GM18909 (cell line): ENCODE measurements around the gene CLCN2.

Experiments used
- ATAC-seq: cut with Tn5 transposase; IDR thresholded peaks from one replicate; pipeline ENCODE4 v1.9.1; 2021; ENCODE audit warnings: mild to moderate bottlenecking; ENCODE audit not compliant: unreplicated experiment, poor library complexity

Gene CLCN2

DNA sequence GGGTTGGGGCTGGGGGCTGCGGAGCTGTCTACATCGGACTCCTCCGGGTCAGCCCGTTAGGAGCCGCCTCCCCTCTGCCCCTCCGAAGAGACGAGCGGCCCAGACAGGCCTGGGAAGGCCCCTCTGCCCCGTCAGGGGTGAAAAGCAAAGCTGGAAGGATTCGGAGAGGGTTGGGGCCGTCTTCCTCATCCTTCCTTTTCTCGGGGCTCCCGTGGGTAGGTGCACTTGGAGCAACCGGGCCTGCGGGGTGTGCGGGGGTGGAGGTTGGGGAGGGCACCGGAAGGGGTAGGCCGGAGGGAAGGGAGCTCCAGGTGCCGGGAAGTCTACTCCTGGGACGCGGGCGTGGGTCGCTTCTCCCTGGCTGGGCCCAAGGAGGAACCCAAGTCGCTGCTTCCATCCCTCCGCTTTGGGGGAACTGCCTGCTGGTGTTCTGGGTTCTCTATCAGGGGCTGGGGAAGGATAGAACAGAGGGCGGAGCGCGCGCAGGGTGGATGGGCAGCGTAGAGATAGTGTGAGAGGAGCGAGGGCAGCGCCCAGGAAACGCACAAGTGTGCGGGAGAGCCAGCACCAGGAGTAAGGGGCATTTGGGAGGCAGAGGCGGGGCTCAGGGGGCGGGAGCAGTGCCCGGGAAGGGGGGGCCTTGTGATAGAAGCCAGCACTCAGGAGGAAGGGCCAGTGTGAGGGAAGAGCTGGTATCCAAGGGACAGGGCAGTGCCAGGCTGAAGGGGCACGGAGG, 695 bp upstream of the CLCN2 start:
- ATAC-seq: peak; percentile 1

DNA sequence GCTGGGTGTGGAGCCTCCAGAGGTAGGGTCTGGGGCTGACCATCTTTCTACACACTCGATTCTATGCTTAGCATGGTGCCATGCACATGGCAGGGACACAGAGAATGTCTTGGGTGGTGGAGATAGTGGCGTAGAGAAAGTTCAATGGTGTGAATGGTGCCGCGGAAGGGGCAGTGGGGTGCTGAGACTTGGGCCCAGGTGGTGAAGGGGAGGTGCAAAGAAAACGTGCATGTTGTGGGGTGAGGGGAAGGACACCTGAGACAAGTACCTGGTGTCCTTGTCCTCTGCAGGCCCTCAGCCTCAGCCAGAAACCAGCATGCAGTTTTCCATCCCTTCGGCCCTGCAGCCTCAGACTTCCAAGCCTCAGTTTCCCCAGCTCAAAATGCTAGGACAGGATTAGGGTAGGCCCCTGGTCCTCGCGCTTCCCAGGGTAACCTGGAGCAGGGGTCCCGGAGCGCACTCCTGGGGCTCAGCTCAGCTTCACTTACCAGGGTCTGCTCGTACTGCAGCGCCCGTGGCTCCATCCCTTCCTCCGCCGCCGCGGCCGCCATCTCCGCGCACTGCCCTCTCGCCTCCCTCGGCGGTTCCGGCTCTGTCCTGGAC, 375 bp downstream of the CLCN2 start:
- ATAC-seq: no peak

DNA sequence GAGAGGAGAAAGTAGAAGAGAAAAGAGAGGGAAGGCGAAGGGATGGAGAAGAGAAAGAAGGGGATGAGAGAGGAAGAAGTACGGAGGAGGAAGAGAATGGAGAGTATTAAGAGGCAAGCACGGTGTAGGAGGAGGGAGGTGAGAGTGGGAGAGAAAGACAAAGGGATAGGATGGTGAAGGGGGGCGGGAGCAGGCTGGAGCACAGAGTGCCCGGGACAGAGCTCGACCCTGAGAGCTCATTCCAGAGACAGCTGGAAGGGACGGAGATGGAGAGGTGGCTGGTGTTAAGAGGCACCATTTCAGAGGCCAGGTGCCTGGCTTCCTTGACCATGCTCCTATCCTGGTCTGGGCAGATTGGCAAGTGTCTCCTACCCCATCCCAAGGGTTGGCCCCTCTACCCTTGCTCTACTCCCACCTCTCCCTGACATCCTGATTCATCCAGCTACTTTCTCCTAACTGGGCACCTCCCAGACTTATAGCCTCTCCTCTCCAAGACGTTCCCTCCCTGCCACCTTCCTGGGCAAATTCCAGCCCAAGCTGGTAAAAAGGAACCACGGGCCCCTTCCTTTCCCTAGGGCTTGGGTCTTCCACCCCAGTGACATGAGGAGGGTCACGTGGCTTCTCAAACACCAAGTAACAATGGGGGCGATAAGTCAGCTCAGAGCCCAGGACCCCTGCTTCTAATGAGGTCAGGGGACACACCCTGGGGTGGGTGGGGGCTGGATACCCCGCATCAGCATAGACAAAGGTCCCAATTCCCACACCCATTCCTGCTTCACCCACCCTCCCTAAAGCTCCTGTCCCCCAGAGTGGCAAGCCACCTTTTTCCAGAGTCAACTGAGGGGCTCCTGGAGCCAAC, 1.1 kb downstream of the CLCN2 start:
- no peak for ATAC-seq

DNA sequence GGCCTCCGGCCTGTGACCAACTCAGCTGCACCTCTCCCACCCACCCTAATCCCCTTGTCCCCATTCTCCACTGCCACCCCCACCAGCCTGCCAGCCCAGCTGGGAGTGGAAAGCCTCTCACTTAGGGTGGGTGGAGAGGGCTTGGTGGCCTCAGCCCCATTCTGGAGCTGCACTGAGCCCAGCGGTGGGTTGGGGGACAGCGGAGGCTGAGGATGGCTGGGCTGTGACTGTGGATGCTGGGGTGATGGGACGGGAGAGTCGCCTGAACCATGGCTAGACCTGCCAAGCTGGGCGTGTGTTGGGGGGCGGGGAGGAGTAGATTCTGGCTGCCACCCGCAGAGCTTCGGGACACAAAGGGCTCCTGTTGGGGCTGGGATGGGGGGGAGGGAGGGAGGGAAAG, 1.8 kb downstream of the CLCN2 start:
- no peak for ATAC-seq

DNA sequence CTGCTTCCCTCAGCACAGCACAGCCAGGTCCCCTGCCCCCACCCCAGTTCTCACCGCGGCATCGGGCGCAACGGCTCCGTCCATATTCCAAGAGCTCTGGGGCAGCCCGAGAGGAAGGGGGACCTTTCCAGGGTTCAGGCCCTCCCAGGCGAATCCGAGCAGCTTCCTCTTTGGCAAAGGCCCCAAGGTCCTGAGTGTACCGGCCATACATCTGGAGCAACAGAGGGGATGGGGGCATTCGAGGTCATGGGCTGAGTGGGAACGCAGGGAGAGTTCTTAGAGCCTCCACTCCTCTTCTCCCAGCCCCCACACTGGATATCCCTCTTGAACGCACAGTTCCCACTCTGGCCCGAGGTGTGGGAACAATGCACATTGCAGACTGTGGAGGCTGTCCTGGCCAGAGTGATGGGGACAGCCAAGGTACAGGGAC, 2.5 kb downstream of the CLCN2 start:
- no peak for ATAC-seq

DNA sequence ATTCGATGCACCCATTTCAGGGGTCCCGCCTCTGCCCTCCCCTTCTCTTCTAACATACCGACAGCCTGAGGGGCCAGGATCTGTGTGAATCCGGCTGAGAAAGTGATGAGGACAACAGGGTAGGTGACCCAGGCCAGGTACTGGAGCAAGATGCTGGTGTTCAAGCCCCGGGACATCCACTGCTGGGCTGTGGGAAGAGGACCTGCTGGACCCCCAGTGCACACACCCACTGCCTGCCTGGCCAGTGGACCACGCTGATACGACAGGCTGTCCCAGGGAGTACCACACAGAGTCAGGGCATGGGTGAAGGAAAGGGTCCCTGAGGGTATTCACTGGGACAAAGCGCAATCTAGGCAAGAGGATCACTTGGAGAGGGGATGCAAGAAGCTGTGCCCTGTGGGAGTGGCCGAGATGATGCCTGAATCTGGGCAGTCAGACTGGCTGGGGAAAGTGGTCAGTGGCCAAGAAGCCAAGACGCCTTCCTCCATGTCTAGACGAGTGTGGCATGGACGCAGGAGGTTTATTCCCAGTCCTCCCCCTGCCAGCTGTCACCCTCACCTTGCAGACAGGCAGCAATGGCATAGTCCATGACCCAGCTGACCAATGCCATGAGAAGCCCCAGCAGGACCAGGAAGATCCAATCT, 3.2 kb downstream of the CLCN2 start:
- ATAC-seq: no peak

DNA sequence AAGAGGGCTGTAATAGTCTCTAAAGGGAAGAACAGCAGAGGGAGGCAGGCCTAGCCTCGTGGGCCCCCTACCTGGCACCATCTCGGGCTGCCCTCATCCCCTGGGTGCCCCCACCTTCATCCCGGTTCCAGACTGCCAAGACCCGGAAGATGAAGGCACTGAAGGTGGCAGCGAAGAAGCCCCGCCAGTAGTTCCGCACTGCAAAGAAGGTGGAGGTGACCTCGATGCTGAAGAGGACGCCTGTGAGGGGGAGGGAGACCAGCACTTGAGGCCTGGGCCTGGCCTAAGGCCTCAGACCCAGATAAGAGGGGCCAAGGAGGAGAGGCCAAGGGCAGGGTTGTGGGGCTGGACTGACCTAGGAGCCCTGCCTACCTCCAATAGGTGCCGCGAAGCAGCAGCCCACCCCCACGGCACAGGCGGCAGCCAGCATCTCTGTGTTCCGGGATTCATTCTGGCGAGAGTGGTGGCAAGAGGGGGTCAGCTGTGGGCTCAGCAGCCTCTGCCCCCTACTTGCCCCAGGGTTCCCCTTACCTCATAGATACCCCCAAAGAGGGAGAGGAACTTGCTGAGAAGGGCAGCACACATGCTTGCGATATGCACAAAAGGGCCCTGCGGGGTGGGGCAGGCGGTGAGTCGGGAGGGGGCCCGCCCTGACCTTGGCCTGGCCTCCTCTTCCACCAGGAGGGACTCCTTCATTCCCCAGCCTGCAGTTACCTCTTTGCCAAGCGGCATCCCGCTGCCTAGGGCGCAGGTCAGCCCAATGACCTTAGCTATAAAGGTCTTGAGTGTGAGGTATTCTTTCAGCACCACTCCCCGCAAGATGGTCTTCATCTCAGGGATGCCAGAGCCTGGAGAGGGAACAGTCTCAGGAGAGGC, 3.9 kb downstream of the CLCN2 start:
- ATAC-seq: no peak

DNA sequence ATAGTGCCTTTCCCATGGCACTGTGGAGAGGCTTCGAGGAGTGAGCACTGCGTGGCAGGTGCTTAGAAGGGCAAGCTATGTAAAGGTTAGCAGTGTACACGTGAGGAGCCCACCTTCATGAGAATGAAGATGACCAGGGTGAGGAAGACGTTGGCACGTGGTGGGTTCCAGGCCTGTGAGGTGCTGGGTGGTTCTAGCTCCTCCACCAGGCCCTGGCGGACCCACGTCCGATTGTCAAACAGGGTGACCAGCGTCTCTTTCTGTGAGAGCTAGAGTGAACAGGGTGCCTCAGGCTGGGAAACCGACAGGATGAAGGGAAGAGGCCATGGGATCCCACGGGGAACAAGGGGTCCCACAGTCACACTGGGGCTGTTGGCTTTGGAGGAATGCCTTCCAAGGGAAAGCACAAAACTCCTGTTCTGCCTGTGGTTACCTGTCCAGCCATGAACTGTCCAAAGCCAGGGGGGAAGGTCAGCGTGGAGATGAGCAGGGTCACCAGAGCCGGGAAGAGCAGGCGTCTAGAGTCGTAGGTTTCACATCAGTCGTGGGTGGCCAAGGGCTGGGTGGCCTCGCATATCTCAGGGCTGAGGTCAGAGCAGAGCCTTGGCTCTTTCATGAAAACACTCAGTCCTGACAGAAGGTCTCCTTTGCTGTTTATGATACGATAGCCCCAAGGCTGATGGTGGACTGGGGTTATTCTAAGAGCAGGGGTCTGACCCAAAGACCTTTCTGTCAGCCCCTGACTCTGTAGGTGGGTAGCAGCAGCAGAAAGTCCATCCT, 6.0 kb downstream of the CLCN2 start:
- no peak for ATAC-seq

DNA sequence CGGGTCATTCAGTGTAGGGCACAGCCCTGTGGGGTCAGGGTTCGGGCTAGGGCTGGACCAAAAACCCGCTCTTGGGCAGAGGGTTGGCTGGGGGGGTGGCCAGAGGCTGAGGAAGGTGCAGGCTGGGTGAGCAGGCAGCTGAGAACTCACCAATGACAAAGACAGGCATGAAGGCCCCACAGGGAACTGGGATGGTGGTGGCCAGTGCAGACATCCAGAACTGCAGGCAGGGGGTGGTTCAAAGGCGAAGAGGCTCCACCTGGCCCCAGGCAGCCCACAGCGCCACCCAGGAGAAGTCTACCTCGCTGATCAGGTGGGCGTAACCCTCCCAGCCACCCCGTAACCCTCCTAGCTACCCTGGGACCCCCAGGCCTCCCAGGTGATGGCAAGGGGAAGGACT, 6.7 kb downstream of the CLCN2 start:
- no peak for ATAC-seq

DNA sequence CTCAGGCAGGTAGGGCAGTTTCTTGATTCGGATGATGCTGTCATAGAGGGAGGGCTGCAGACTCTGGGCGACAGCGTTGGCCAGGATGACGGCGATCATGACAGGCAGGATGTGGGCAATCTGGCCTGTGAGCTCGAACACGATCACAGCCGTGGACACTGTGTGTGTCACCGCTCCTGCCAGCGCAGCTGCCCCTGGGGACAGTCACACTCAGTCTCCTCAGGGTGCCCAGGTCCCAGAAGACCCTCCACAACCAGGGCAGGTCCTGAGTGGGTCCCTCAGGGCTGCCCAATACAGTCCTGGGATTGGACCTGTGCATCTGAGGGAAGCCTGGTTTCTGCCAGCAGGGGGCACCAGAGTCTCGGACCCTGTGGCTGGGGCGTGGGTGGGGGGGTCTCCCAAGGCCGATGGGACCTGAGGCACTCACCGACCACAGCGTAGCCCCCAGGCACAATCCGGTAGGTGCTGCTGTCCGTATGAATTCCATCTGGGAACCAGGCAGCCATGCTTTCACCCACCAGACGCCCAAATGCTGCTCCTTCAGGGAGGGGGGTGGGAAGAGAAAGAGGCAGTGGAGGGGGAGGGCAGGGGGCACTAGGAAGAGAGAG, 7.2 kb downstream of the CLCN2 start:
- ATAC-seq: no peak

DNA sequence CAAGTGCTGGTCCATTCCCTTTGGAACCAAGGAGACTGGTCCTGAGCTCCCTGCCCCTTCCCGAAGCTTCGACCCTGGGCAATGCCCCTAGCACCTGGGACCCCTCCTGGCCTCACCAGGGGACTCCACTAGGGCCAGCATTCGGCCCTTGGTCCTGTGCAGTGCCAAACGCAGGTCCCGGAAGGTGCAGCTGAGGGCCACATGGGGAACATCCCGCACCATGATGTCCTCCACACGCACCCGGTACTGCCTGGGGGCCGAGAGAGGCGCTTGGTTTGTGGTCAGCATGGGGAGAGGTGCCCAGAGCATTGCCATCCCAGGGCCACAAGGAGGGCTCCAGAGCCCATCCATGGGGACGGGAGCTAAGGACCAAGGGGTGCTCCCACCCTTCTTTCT, 7.9 kb downstream of the CLCN2 start:
- no peak for ATAC-seq

DNA sequence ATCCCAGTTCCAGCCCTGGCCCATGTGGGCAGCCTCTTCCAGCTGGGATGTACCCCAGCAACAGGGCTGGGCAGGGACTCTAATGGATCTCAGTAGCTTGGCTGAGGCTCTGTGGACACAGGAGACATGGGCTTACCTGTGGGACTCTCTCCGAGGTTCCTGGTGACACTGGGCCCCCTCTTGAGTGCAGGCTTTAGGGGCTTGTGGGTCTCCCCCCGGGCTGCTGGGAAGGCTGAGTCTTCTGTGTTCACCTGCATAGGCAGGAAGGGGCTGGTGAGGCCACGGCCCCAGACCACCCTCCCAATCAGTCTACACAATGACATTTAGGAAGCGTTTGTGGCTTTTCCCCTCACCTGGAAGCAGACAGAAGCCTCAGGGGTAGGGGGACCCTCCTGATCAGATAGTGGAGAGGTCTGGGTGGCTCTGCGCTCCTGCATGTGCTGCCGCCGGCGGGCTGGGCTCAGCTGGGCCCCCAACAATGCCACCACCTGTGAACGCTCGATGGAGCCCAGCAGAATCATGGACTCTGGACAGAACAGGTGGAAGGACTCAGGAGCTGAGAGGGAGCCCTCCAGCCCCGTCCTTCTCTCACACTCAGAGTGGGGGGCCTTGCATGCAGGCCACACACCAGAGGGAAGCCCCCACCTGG, 8.4 kb downstream of the CLCN2 start:
- ATAC-seq: no peak

DNA sequence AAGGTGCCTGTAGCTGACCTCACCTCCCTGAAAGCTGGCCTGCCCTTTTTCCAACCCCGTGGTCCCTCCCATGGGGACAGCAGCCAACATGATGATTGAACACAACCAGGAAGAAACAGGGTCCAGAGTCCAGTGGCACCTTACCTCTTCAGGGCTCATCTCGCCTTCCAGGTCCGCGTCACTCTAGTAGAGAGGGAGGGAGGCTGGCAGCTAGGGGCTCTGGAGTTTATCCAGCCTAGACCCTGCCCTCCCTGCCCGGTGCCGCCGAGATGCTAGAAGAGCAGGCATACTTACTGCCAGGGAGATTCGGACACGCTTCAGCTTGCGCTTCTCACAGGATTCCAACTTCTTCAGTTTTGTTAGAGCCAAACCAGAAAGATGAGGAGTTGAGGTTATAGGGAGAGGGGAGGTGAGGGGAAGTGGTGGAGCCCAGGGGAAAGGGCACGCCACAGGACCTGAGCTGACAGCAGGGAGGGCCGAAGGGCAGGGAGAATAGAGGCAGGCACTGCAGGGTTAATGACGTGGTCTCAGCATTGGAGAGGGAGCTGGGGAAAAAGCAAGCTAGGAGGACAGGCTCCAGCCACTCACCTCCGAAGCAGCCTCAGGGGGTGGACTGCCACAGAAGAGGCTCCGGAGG, 9.1 kb downstream of the CLCN2 start:
- no peak for ATAC-seq

DNA sequence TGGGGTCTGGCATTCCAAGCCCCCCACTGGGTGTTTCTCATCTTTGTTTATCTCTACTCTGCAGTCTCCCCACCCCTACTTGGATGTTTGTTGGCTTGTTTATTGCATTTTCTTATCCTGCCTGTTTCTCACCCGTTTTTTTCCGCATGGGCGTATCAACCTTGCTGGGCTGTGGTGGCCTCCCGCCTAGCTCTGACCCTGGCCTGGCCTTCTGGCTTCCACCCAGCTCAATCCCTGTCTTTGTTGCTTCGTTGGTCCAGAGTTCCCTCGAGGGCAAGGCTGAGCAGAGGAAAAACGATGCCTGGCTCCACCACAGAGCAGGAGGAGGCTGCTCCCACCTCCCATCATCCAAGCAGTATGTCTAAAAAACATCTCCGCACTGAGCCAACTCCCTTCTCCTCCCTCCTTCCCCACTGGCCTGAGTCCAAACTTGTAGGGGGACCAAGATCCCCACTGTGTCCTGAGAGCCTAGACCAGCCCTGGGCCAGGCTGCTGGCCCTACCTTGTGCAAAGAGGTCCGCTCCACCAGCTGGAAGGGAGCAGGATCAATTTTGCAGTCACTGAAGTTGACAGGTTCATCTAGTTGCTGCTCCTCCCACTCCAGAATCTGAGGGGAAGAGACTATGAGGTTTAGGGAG, 9.8 kb downstream of the CLCN2 start:
- ATAC-seq: no peak

DNA sequence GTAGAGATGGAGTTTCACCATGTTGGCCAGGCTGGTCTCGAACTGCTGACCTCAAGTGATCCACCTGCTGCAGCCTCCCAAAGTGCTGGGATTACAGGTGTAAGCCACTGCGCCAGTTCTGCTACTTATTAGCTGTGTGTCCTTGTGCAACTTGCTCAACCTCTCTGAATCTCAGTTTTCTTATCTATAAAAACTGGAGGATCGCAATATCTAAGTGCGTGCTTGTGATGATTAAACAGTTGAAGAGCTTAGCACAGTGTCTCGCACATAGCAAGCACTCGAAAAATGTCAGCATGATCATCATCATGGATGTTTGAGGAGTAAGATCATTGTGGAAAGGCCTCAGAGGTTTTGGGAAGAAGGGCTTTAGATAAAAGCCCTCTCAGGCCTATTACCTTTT, 10.8 kb downstream of the CLCN2 start:
- no peak for ATAC-seq

DNA sequence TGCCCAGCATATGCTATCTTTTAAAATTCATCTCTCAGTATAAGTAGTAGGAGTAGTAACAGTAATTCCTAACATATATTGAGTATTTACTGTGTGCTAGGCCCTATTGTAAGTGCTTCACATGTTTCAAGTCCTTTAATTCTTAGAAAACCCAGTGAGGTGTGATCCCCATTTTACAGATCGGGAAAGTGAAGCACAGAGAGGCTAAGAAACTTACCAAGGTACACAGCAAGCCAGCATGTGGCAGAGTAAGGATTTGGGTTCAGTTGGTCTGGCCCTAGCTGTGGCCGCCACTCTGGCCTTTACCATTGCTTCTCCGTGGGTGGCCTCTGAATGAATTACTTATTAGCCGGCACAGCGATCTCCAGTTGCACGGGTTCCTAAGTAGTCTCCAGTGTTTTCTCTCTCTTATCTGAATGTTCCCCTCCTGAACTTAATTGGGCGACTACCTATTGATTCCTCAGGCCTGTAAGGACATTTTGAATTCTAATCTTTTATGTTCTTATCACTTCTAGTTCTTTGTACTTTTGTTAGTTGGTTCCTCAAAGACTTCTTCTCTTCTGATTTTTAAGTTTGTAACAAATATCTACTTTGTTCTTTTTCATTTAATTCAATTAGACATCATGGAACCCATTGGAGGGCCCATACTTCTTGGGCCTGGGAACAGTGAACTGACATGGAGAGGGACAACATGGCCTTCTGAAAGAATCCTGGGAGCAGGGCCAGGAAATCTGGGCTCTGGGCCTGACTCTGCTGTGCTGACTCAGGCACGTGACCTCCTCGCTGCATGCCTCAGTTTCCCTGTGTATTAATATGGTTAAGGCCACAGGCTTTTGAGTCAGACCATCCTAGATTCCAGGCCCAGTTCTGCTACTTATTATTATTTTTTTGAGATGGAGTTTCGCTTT, 11.6 kb downstream of the CLCN2 start:
- no peak for ATAC-seq

DNA sequence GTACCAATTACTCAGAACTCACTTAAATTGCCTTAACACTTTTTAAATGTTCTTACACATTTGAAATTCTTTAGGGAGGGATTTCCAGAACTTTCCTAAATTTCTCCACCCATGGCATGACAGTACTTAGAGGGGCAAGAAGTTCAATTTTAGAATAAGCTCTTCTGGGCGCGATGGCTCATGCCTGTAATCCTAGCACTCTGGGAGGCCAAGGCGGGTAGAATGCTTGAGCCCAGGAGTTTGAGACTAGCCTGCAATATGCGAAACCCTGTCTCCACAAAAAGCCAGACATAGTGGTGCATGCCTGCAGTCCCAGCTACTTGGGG, 13.4 kb downstream of the CLCN2 start:
- ATAC-seq: no peak
